Progenitor cell of endocrine pancreas (in vitro differentiated cells): ENCODE data around the gene PHACTR1. TPM values are rescaled to one million over a fixed set of nuclear protein-coding genes. Genes with fewer than 3 reads are reported as not detected.

Experiments
- DNase-seq: peaks from one replicate; pipeline ENCODE4 v3.0.0; 2021; ENCODE audit warnings: low spot score; ENCODE audit not compliant: unreplicated experiment
- H3K27ac Mint-ChIP-seq: 2 replicates; pipeline ENCODE4 v1.8.0; 2021; ENCODE audit warnings: mild to moderate bottlenecking, moderate library complexity, mixed read lengths
- H3K27me3 Mint-ChIP-seq: 2 replicates; pipeline ENCODE4 v1.8.0; 2021; ENCODE audit warnings: mixed read lengths
- H3K36me3 Mint-ChIP-seq: 2 replicates; pipeline ENCODE4 v1.8.0; 2022; ENCODE audit warnings: mixed read lengths; ENCODE audit not compliant: insufficient read depth
- H3K4me1 Mint-ChIP-seq: 2 replicates; pipeline ENCODE4 v1.8.0; 2021; ENCODE audit warnings: low read depth, mixed read lengths
- H3K4me3 Mint-ChIP-seq: 2 replicates; pipeline ENCODE4 v1.8.0; 2021; ENCODE audit warnings: low read depth, mild to moderate bottlenecking, moderate library complexity, mixed read lengths
- H3K9me3 Mint-ChIP-seq: 2 replicates; pipeline ENCODE4 v1.8.0; 2021; ENCODE audit warnings: low read depth, mixed read lengths
- CTCF ChIP-seq: fragments of 200-600 bp; sonication (generic); IDR thresholded peaks from one replicate; pipeline ENCODE4 v1.5.0; 2021; ENCODE audit warnings: antibody characterized with exemption, mild to moderate bottlenecking; ENCODE audit not compliant: unreplicated experiment
- total RNA-seq: library from RNA; stranded (reverse); gene quantifications from 2 replicates; pipeline ENCODE4 v1.2.1, GENCODE V29; 2021

Gene PHACTR1
- total RNA-seq, 1 donor from 2014 or later, result 8.6 TPM

GRCh38 chr6:12878741-12879140, 162.2 kb downstream of the PHACTR1 start:
- no peaks in the 10 kb centered on the region for H3K4me1 Mint-ChIP-seq
- H3K9me3 Mint-ChIP-seq, result no peaks in the 10 kb centered on the region
- DNase-seq, result no peak
- H3K27ac Mint-ChIP-seq, result no peak overlapping the region
- TF ChIP-seq CTCF, result no peak
- H3K27me3 Mint-ChIP-seq, result peaks cover 4% of the 10 kb centered on the region
- no peak overlapping the region for H3K4me3 Mint-ChIP-seq
- H3K36me3 Mint-ChIP-seq, result no peaks in the 10 kb centered on the region

GRCh38 chr6:12882761-12883290, 166.3 kb downstream of the PHACTR1 start:
- DNase-seq, result no peak
- no peaks in the 10 kb centered on the region for H3K36me3 Mint-ChIP-seq
- H3K27me3 Mint-ChIP-seq, result peaks cover 6% of the 10 kb centered on the region
- no peak overlapping the region for H3K27ac Mint-ChIP-seq
- H3K4me1 Mint-ChIP-seq, result no peaks in the 10 kb centered on the region
- TF ChIP-seq CTCF, result no peak
- H3K4me3 Mint-ChIP-seq, result no peak overlapping the region
- no peaks in the 10 kb centered on the region for H3K9me3 Mint-ChIP-seq

- Mint-ChIP-seq H3K4me1 (no peaks in the 10 kb centered on the region), H3K27me3 (peaks cover 6% of the 10 kb centered on the region), H3K27ac (no peak overlapping the region), H3K9me3 (no peaks in the 10 kb centered on the region), H3K36me3 (no peaks in the 10 kb centered on the region), H3K4me3 (no peak overlapping the region)
- TF ChIP-seq CTCF, result no peak
- DNase-seq, result no peak
Observed at GRCh38 chr6:12884983-12885382, 168.4 kb downstream of the PHACTR1 start.

- Mint-ChIP-seq H3K4me1 (no peaks in the 10 kb centered on the region), H3K27ac (no peak overlapping the region), H3K4me3 (no peak overlapping the region)
Observed at GRCh38 chr6:12886961-12887775, 170.6 kb downstream of the PHACTR1 start.

More at GRCh38 chr6:12886961-12887775, 170.6 kb downstream of the PHACTR1 start:
- no peak for DNase-seq
- no peak for TF ChIP-seq CTCF
- H3K9me3 Mint-ChIP-seq, result peaks cover 16% of the 10 kb centered on the region
- peaks cover 6% of the 10 kb centered on the region for H3K27me3 Mint-ChIP-seq
- H3K36me3 Mint-ChIP-seq, result peaks cover 4% of the 10 kb centered on the region
